Measurements from ENCODE around the gene THADA.

THADA gene

GRCh38 chr2:43345872-43346271 is 250.0 kb downstream of the THADA start:
- no peak for TF ChIP-seq CTCF (conservative IDR thresholded peaks at IDR 0.05; ENCODE audit: control insufficient read depth, insufficient read depth, low read depth, low read length)
- H3K4me3 ChIP-seq (ENCODE audit: control insufficient read depth, low read depth, low read length) = no peak overlapping the region
- no peak for DNase-seq (ENCODE audit: low read depth)

GRCh38 chr2:43345391-43345813 is 250.4 kb downstream of the THADA start:
- DNase-seq (ENCODE audit: low read depth) = peak; percentile 53
- no peak for TF ChIP-seq CTCF (conservative IDR thresholded peaks at IDR 0.05; ENCODE audit: control insufficient read depth, insufficient read depth, low read depth, low read length)
- H3K4me3 ChIP-seq (ENCODE audit: control insufficient read depth, low read depth, low read length) = no peak overlapping the region

GRCh38 chr2:43344868-43345373 is 250.9 kb downstream of the THADA start:
- H3K4me3 ChIP-seq (ENCODE audit: control insufficient read depth, low read depth, low read length) = no peak overlapping the region
- no peak for TF ChIP-seq CTCF (conservative IDR thresholded peaks at IDR 0.05; ENCODE audit: control insufficient read depth, insufficient read depth, low read depth, low read length)
- no peak for DNase-seq (ENCODE audit: low read depth)

GRCh38 chr2:43343573-43344304 is 252.1 kb downstream of the THADA start:
- H3K4me3 ChIP-seq (ENCODE audit: control insufficient read depth, low read depth, low read length) = no peak overlapping the region
- TF ChIP-seq CTCF (conservative IDR thresholded peaks at IDR 0.05; ENCODE audit: control insufficient read depth, insufficient read depth, low read depth, low read length) = no peak
- DNase-seq (ENCODE audit: low read depth) = peak; percentile 95

- no peak for DNase-seq (ENCODE audit: low read depth)
- TF ChIP-seq CTCF (conservative IDR thresholded peaks at IDR 0.05; ENCODE audit: control insufficient read depth, insufficient read depth, low read depth, low read length) = no peak
- no peak overlapping the region for H3K4me3 ChIP-seq (ENCODE audit: control insufficient read depth, low read depth, low read length)
Observed at GRCh38 chr2:43341959-43342757, 253.7 kb downstream of the THADA start.

GRCh38 chr2:43340945-43341356 is 254.9 kb downstream of the THADA start:
- TF ChIP-seq CTCF (conservative IDR thresholded peaks at IDR 0.05; ENCODE audit: control insufficient read depth, insufficient read depth, low read depth, low read length) = no peak
- peak; percentile 60 for DNase-seq (ENCODE audit: low read depth)
- H3K4me3 ChIP-seq (ENCODE audit: control insufficient read depth, low read depth, low read length) = no peak overlapping the region

Data from fibroblast of mammary gland (primary cell).